Right lung (tissue), 10 donors: ENCODE results near the gene KRTAP20-3. TPM values are rescaled to one million over a fixed set of nuclear protein-coding genes. Genes with fewer than 3 reads are reported as not detected.

Experiments used
- DNase-seq, 2 donors: peaks; one replicate each; pipeline ENCODE4 v3.0.0-alpha.2; 2013
- long read RNA-seq, 8 donors: transcript quantifications; one replicate each; lab custom pipeline, GENCODE V29; 2026
- polyA plus RNA-seq, 5 donors: library from polyadenylated mRNA; unstranded; fragments of 120-200 nt; gene quantifications; one replicate each; pipeline versions ENCODE4 v1.2.1 to v1.2.3, GENCODE V29; 2013; ENCODE audit warnings: inconsistent platforms in 1 of 5, low replicate concordance in 1 of 5; ENCODE audit not compliant: insufficient read length in 5 of 5, insufficient read depth in 1 of 5

The KRTAP20-3 gene
- polyA plus RNA-seq, result not detected
- long read RNA-seq, donor 1, result 0 reads
- long read RNA-seq, donor 2, result 0 reads
- long read RNA-seq, donor 3, result 0 reads
- long read RNA-seq, donor 4, result 0 reads
- long read RNA-seq, donor 5, result 0 reads
- long read RNA-seq, donor 6, result 0 reads
- long read RNA-seq, donor 7, result 0 reads
- long read RNA-seq, donor 8, result 0 reads

DNA sequence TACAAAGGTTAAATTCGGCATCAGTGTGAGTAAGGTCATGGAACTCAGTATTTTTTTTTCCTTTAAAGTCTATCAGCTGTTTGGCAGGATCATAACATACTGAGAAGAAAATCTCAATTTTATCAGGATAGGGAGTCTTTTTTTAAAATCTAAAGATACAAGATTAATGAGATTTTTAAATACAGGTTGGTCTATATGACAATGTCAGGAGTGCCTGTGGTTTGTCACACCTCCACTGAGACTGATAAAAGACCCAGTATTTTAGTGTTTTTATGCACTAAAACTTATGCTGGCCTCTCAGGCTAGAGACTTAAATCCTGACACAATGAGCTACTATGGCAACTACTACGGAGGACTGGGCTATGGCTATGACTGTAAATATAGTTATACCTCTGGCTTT is at the start of gene KRTAP20-3:
Gene KRTAP20-3, plus strand, starts transcription at position 301 of the 400 bp plus-strand sequence.
- no peak for DNase-seq

DNA sequence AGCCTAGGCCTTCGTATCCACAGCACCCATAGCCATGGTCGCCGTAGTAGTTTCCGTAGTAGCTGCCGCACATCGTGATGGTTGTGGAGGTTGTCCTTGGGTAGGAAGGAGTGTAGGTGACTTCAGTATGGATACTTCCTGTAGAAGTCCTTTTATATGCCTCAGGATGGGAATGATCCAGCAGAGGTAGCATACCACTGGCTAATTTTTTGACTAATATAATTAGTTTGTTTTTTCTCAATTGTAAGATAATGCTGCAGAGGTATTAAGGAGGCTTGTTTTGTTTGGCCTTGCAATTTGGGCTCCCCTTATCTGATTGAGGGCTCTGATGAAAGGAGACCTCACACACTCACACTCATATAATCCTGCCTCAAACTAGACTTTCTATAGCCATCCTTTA is 43.9 kb upstream of the KRTAP20-3 start, which contains the start of gene KRTAP6-2:
Gene KRTAP6-2, minus strand, starts transcription at position 101 of the 400 bp plus-strand sequence. Its CDS starts 28 bp downstream, at position 73.
- no peak for DNase-seq

DNA sequence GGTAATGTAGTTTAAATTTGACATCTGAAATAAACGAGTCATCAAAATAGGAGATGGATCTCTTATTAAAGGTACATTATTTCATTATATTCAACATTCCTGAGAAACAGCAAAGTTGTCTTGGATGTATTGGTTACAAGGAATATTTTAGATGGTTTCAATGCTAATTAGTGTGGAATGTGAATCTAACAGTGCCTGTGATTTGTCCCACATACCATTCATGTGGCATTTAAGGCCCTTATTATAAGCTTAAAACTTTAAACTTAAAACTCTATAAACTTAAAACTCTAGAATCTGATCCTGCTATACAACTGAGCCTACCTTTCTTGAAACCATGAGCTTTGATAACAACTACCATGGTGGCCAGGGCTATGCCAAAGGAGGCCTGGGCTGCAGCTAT is 41.9 kb upstream of the KRTAP20-3 start, which contains the start of gene KRTAP22-1:
Gene KRTAP22-1, plus strand, starts transcription at position 301 of the 400 bp plus-strand sequence.
- DNase-seq, result no peak

DNA sequence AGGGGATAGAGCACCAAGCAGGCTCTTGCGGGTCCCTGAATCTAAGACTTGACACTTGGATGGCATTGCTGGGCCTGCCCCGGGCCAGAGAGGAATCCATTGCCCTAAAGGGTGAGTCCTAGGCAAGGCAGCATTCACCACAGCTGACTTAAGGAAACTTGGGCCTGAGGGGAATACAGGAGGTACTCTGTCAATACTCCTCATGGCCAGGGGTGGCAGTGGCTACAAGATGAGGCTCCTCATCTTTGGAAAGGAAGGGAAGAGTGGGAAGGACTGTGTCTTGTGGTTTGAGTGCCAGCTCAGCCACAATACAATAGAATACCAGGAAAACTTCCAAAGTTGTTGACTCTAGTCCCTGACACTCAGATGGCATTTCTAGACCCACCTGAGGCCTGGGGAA is 36.7 kb upstream of the KRTAP20-3 start:
- no peak for DNase-seq

DNA sequence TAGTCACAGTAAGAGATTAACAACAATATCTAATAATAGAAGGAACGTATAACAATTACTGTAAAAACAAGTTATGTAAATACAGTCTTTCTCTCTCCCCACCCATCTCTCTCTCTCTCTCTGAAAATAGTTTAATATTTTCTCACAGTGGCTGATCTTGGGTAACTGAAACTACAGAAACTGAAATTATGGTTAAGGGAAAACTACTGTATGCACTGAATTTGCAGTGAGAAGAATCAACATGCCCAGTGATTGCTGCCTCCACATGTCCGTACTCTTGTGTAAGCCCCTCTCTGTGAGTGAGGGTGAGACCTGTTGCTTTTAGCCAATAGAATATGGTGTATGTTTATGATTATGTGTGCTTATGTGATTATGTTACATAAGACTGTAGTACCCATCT is 30.5 kb upstream of the KRTAP20-3 start:
- DNase-seq, result no peak

DNA sequence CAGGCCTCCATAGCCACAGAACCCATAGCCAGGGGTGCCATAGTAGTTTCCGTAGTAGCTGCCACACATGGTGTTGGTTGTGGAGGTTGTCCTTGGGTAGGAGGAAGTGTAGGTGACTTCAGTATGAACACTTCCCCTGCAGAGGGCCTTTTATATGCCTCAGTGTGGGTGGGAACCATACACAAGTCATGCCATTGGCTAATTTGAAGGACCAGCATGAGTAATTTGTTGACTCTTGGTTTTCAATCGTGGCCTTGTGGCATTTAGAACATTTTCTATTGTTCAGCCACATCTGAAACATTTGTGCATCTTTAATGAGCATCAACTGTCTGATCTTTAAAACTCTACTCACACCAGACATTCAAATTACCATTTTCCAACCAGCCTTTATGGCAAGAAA is 28.8 kb upstream of the KRTAP20-3 start, which contains the start of gene KRTAP6-1:
Gene KRTAP6-1, minus strand, starts transcription at position 95 of the 400 bp plus-strand sequence. Its CDS starts 26 bp downstream, at position 69.
- DNase-seq, result no peak

DNA sequence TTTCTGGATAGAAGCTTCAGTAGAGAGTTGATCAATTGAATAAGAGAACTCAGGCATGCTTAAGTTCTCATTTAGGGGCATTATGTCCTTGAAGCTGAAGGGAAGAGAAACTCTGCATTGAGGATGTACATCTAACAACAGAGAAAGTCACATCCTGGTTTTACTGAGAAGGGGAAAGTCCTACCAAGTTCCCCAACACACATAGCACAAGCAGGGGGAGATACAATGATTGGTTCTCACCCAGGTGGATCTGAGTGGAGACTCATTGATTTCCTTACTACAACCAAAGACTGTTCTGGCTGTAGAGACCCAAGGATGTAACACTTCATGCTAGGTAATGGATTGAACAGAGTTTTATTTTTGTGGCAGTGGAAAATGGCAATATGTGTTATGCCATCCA is 27.5 kb upstream of the KRTAP20-3 start:
- DNase-seq, result no peak

DNA sequence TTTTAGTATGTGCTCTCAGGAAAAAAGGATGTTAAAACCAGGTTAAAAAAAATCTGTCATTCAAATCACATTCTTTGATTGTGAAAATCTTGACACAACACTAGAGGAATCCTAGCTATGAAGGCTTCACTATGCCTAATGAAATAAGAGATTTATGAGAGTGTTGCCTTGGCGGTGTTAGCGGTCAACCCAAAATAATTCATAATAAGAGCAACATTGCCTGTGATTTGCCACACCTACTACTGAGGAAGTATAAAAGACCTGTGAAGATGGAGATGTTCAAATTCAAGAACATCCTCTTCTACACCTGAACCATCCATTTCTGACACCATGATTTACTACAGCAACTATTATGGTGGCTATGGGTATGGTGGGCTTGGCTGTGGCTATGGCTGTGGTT is 26.5 kb upstream of the KRTAP20-3 start, which contains the start of gene KRTAP20-1:
Gene KRTAP20-1, plus strand, starts transcription at position 301 of the 400 bp plus-strand sequence. Its CDS starts 30 bp downstream, at position 331.
- no peak for DNase-seq

DNA sequence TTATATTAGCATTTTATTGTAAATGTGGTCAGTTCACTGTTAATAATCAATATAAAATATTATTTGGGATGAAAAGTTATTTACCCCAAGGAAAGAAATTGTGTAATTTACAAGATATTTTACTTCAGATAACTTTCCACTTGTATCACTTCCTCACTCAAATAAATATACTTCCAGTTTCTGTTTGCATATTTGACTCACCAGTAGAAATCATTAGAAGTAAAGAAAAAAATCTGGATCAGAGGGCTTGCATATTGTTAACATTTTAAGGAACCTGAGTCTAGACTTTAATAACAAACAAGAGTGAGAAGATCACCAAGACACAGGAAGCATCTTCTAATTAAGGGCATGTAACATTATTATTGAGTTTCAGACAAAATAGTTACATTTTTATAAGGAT is 22.6 kb upstream of the KRTAP20-3 start:
- no peak for DNase-seq

DNA sequence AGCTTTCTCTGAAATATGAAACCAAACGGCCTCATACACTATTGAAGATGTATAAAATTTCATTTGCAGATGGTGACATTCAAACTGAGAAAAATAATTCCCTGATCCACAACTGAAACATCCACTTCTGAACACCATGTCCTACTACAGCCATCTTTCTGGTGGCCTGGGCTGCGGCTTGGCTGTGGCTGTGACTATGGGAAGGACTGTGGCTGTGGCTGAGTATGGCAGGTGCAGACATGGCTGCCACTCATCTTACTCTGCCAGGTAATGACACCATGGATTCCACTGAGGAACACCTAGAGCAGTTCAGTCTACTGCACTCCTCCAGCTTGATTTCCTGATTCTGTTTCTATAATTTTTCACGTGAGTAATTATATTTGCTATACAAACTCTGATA is 22.1 kb upstream of the KRTAP20-3 start, which contains the start of gene KRTAP20-4:
Gene KRTAP20-4, plus strand, starts transcription at position 106 of the 400 bp plus-strand sequence.
- DNase-seq, result no peak

DNA sequence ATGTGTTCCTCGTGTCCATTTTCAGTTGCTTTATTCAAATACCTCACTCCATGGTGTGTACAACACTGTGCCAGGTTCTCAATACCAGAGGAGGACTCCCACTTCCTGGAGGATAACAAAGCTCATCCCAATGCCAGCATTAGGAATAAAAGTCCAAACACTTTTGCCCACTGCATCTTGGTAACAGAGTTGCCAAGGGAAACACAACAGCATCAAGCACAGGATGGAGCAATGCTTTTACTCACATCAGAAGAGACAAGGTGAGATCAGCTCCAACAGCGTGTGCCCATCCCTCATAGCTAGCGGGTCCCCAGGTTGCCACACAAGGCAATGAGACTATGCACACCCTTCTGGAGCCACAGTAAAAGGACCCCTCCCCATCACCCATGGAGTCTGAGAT is 19.3 kb upstream of the KRTAP20-3 start:
- no peak for DNase-seq

DNA sequence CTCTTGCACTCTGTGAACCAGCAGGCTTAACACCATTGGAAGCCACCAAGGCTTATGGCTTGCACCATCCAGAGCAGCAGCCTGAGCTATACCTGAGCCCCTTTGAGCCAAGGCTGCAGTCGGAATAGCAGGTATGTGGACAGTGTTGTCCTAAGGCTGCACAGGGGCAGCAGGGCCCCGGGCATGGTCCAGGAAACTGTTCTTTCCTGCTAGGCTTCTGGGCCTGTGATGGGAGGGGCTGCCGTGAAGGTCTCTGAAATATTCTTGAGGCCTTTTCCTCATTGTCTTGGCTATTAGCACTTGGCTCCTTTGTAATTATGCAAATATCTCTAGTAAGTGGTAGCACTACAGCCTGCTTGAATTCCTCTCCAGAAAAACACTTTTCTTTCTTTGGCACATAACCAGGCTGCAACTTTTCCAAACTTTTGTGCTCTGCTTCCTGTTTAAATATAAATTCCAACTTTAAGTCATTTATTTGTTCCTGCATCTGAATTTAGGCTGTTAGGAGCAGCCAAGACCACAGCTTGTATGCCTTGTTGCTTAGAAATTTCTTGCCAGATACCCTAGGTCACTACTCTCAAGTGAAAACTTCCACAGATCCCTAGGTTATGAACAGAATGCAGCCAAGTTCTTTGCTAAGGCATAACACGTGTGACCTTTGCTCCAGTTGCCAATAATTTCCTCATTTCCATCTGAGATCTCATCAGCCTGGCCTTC is 17.1 kb upstream of the KRTAP20-3 start:
- no peak for DNase-seq

DNA sequence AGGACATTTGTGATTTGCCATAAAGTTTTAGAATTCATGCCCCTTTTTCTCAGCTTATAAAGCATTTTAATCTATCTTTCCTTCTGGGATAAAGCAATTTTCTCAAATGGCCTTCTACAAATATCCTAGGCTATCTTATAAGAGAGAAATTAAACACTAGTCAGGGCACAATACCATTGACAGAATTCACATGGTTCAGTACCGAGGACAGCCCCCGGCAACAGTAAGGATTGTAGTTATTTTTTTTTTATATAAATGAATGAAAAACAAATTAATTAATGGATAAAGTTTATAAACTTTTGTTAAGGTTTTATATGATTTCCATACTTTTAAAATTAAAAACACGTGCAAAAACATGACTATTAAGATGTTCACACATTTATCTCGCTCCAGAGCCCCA is 14.6 kb upstream of the KRTAP20-3 start:
- no peak for DNase-seq

DNA sequence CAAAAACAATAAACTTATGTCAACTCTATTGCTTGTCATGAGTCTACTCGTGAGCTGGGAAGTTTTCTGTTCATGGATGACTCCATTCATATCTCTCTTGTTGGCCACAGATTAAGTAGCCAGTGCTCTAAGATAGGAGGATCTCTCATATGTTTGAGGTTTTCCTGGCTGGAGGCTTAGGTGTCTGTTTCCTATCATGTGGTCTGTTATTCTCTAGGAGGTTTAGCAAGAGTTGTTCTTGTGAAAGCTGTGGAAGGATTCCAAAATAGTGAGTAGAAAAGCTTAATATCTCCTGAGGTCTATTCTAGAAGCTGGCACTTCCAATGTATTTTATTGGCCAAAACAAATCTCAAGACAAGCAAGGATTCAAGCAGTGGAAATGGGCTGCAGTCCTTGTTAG is 13.5 kb upstream of the KRTAP20-3 start:
- no peak for DNase-seq

DNA sequence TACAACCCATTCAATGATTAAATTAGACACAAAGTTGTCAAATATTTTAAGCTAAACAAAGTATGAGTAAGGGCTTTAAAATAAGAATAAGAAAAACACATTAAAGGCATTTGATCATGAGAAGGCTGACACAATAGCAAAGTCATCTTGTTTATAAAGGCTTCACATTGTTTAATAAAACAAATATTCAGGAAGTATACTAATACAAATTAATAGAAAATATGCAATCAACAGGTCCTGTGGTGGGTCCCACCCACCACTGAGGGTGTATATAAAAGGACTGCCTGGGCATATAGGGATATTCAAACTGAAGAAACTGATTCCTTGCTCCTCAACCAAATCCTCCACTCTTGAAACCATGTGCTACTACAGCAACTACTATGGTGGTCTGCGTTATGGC is 7.8 kb upstream of the KRTAP20-3 start, which contains the start of gene KRTAP20-2:
Gene KRTAP20-2, plus strand, starts transcription at position 301 of the 400 bp plus-strand sequence. Its CDS starts 58 bp downstream, at position 359.
- DNase-seq, result no peak

DNA sequence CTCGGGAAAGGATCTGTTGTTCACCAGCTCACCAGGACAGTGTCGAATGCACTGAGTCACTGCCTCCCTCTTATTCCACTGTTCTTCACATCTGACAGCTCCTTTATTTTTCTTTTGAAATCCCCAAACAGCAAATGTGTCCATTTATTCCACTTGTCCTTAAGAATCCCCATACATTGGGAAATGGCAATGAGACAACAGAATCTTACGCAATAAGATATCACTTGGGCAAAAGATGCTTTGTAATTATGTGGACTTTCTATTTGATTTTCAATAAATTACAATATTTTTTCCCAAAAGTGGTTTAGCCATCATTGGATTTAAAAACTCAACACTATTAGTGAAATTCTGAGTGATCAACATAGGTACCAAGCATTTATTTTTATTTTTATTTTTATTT is 4.0 kb upstream of the KRTAP20-3 start:
- no peak for DNase-seq

DNA sequence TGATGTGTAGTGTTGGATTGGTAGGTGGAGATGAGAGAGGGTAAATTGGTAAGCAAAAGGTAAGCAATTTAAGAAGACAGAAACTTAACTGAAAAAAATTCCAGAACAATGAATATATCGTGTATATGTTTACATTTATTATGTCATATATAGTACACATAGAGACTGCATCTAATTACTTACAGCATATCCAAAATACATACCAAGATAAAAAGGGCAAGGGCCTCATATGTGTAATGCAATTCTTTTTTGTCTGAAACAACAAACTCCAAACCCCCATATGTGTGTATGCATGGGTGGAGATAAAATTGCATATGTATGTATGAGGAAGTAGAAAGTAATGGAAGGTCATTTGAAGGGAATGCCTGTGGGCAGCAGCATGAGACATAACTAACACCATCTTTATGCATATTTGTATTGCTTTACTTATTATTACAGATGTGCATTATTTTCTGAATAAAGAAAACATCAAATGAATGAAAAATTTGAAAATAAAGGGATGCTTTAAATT is 4.3 kb downstream of the KRTAP20-3 start:
- no peak for DNase-seq

DNA sequence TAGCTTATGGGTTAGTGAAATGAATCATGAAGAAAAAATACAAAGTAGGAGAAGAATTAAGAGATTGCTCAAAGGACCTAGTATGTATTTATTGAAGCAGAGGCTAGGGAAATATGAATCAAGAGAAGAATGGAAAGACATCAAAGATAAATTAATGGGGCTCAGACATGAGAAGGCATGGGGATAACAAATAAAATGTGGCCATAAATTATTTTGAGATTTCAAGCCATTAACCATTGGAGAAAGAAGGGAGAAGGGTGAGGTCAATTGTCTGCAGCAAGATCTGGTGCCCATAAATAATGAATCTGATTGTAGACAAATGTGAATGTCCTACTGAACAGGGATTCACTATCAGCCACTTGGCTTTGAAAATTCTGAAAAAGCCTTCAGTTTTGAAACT is 10.2 kb downstream of the KRTAP20-3 start:
- no peak for DNase-seq

DNA sequence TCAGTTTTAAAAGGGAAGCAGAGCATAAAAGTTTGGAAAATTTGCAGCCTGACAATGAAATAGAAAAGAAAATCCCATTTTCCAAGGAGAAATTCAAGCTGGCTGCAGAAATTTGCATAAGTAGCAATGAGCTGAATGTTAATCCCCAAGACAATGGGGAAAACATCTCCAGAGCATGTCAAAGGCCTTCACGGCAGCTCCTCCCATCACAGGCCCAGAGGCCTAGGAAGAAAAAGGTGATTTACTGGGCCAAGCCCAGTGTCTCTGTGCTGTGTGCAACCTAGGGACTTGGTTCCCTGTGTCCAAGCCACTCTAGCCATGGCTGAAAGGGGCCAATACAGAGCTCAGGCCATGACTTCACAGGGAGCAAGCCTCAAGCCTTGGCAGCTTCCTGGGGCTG is 26.1 kb downstream of the KRTAP20-3 start:
- no peak for DNase-seq

DNA sequence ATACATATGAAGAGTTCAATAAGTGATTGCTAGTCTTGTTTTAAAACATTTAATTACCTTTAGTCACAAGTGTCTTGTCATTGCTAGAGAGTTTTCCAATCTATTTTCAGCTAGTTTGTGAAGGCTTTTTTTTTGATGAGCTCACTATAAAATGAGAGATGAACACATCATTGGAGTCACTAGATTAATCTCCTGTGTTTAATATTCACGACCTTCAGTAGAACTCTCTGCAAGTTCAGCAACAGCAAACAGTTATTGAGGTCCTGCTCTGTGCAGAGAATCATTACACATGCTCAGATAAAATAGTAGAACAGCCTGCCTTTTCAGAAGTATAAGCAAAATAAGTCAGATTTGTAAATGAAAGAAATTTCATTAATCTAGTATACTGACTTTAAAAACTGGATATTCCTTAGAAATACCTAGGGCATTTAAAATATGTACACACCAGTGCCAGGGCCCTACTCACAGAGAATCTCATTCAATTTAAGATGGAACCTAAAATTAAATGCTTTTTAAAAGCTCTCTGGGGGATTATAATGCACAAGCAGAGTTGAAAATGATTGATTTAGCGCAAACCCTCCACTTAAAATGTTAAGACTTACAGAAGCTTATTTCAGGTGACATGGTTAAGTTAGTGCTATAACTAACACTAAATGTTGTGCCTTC is 30.5 kb downstream of the KRTAP20-3 start:
- no peak for DNase-seq

DNA sequence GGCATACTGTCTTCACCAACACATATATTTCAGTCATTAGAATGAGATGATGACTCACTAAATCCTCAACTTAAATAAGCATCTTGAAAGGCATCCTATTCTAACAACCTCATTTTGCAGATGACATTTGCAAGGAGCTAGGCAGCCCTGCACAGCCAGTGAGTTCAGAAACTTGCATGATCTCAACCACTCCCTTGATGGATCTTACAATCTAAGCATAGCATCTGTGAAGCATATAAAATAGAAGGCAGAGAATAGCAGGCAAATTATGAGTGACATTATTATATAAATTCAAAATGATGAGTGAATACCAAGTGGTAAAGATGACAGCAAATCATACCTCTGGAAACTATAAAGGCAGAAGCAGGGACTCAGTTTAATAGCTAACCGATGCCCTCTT is 31.6 kb downstream of the KRTAP20-3 start:
- DNase-seq, result no peak

DNA sequence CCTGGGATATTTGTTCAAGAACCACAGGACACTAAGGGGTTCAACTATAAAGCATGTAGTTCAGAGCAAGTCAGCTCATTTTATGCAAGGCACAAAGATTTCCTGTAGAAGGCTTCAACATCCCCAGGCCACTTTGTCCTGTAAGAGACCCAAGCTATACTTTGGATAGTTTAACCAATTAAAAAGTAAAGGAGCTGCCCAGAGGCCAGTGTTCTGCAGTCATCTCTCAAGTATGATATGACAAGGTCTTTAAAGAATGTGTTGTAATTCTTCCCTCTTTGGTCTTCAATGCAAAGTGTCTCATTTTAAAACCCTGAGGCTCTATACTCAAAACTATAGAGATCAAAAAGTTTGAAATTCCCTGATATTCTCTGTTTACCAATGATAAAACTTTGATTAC is 34.1 kb downstream of the KRTAP20-3 start:
- no peak for DNase-seq
